ENCODE measurements around the gene ADIPOR1.

Gene ADIPOR1

DNA sequence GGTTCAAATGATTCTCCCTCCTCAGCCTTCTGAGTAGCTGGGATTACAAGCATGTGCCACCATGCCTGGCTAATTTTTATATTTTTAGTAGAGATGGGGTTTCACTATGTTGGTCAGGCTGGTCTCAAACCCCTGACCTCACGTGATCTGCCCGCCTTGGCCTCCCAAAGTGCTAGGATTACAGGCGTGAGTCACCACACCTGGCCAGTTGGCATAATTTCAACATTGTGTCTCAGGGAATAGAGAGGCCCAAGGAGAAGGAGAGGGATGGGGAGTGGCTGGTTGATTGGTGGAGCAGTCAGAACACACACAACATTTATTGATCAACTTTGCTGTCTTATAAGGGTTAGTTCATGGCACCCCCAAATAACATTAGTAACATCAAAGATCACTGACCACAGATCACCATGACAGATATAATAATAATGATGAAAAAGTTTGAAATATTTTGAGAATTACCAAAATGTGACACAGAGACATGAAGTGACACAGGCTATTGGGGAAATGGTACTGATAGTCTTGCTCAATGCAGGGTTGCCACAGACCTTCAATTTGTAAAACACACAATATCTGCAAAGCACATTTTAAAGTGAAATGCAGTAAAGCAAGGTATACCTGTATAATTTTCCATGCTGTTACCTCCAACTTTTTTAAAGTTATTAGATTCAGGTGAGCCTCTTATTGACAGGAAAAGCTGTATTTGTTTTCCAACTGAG is 24.8 kb upstream of the ADIPOR1 start:
- CTCF ChIA-PET: interaction anchor here (1.2 kb wide), 1 partner anchor 16 kb away, joined by 4 read pairs; no protein-coding TSS in a partner anchor
- POLR2A ChIA-PET: interaction anchor here (0.7 kb wide), 1 partner anchor 46 kb away, joined by 3 read pairs; no protein-coding TSS in a partner anchor
- no peak for DNase-seq (ENCODE audit: extremely low spot score)
- TF ChIP-seq, protein P1, sequence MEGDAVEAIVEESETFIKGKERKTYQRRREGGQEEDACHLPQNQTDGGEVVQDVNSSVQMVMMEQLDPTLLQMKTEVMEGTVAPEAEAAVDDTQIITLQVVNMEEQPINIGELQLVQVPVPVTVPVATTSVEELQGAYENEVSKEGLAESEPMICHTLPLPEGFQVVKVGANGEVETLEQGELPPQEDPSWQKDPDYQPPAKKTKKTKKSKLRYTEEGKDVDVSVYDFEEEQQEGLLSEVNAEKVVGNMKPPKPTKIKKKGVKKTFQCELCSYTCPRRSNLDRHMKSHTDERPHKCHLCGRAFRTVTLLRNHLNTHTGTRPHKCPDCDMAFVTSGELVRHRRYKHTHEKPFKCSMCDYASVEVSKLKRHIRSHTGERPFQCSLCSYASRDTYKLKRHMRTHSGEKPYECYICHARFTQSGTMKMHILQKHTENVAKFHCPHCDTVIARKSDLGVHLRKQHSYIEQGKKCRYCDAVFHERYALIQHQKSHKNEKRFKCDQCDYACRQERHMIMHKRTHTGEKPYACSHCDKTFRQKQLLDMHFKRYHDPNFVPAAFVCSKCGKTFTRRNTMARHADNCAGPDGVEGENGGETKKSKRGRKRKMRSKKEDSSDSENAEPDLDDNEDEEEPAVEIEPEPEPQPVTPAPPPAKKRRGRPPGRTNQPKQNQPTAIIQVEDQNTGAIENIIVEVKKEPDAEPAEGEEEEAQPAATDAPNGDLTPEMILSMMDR (IDR thresholded peaks at IDR 0.05; ENCODE audit: control extremely low read depth, extremely low read depth, low read depth, missing control alignments): no peak

- POLR2A ChIA-PET: no interaction called here
- TF ChIP-seq, protein P1 (IDR thresholded peaks at IDR 0.05; ENCODE audit: control extremely low read depth, extremely low read depth, low read depth, missing control alignments): no peak
- DNase-seq (ENCODE audit: extremely low spot score): no peak
- CTCF ChIA-PET: interaction anchor here (0.7 to 1.3 kb wide), 7 partner anchors 9 to 55 kb away, joined by 3 to 6 read pairs (median 4); partner anchors contain the start of gene KLHL12
Measured at GRCh38 chr1:202981939-202982338, 23.8 kb upstream of the ADIPOR1 start.

DNA sequence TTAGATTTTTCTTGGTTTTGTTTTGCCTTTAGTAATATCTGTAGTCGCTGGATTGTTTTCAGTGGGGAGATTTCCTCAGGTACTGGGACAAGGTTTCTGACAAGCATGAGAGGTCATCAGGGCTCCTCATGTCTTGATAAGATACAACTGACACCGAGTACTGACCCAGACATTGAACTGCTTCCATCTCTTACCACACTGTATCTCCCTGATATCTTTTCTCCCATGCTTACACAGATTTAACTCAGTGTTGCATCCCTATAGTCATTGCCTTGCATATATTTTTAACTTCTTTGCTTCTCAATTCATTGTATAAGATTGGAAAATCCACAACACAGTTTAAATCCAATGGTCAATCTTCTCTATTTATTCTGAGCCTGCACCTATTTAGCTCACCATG is 21.3 kb upstream of the ADIPOR1 start:
- CTCF ChIA-PET: interaction anchor here (0.7 to 2.3 kb wide), 5 partner anchors 8 to 25 kb away, joined by 3 to 10 read pairs (median 4); no protein-coding TSS in a partner anchor
- TF ChIP-seq, protein P1 (IDR thresholded peaks at IDR 0.05; ENCODE audit: control extremely low read depth, extremely low read depth, low read depth, missing control alignments): no peak
- POLR2A ChIA-PET: no interaction called here
- no peak for DNase-seq (ENCODE audit: extremely low spot score)

- ChIA-PET POLR2A (no interaction called here), CTCF (interaction anchor here (1.6 kb wide), 1 partner anchor 20 kb away, joined by 3 read pairs; no protein-coding TSS in a partner anchor)
- DNase-seq (ENCODE audit: extremely low spot score): no peak
- TF ChIP-seq, protein P1 (IDR thresholded peaks at IDR 0.05; ENCODE audit: control extremely low read depth, extremely low read depth, low read depth, missing control alignments): no peak
Measured at GRCh38 chr1:202976633-202977032, 18.5 kb upstream of the ADIPOR1 start.

GRCh38 chr1:202974856-202975255 is 16.7 kb upstream of the ADIPOR1 start:
- TF ChIP-seq, protein P1 (IDR thresholded peaks at IDR 0.05; ENCODE audit: control extremely low read depth, extremely low read depth, low read depth, missing control alignments): no peak
- CTCF ChIA-PET: no interaction called here
- POLR2A ChIA-PET: no interaction called here
- no peak for DNase-seq (ENCODE audit: extremely low spot score)

DNA sequence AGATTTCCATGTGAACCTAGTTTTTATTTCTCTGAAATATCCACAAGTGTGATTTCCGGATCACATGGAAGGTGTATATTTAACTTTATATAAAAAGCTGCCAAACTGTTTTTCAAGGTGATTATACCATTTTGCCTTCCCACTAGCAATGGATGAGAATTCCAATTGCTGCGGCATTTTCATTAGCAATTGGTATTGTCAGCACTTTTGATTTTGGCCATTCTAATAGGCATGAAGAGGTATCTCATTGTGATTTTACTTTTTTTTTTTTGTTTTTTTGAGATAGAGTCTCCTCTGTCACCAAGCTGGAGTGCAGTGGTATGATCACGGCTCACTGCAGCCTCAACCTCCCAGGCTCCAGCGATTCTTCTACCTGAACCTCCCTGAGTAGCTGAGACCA is 13.9 kb upstream of the ADIPOR1 start:
- CTCF ChIA-PET: interaction anchor here (0.9 to 1.7 kb wide), 3 partner anchors 9 to 29 kb away, joined by 3 to 4 read pairs (median 4); no protein-coding TSS in a partner anchor

More for the DNA sequence above, 13.9 kb upstream of the ADIPOR1 start:
- TF ChIP-seq, protein P1 (IDR thresholded peaks at IDR 0.05; ENCODE audit: control extremely low read depth, extremely low read depth, low read depth, missing control alignments): no peak
- POLR2A ChIA-PET: no interaction called here
- DNase-seq (ENCODE audit: extremely low spot score): no peak

All from GM10248 (cell line).